ENCODE results near the gene CLIP3. TPM values are rescaled to one million over a fixed set of nuclear protein-coding genes. Genes with fewer than 3 reads are reported as not detected.

Gene CLIP3
- total RNA-seq, 4 donors from 2014 or later, result 2.1 to 42.3 (median 4.8) TPM

- no peak for DNase-seq (ENCODE audit: low spot score in 2 of 2)
- 43% methylated on average over 5 of the region's 5 CpGs for WGBS, 2 donors
- no peak for TF ChIP-seq POLR2A (IDR thresholded peaks at IDR 0.05)
- TF ChIP-seq CTCF (IDR thresholded peaks at IDR 0.05), result no peak
- intact Hi-C loops (cut with DNase I; ENCODE audit: low total_unique reads), result no loop called here
- H3K4me3 ChIP-seq (ENCODE audit: low read depth, poor library complexity, severe bottlenecking), result no peak overlapping the region
Observed at GRCh38 chr19:35978271-35978670, 54.4 kb downstream of the CLIP3 start.

GRCh38 chr19:35977446-35978222 is 55.0 kb downstream of the CLIP3 start:
- DNase-seq (ENCODE audit: low spot score in 2 of 2), result no peak
- intact Hi-C loops (cut with DNase I; ENCODE audit: low total_unique reads), result no loop called here
- TF ChIP-seq POLR2A (IDR thresholded peaks at IDR 0.05) (no peak), CTCF (IDR thresholded peaks at IDR 0.05) (no peak)
- WGBS, 2 donors, result 48 to 52% methylated on average over 13 to 14 of the region's 14 CpGs
- H3K4me3 ChIP-seq (ENCODE audit: low read depth, poor library complexity, severe bottlenecking), result no peak overlapping the region

GRCh38 chr19:35975608-35976214 is 57.0 kb downstream of the CLIP3 start:
- DNase-seq (ENCODE audit: low spot score in 2 of 2), result no peak
- 21 to 40% methylated on average over 5 of the region's 5 CpGs for WGBS, 2 donors
- TF ChIP-seq POLR2A (IDR thresholded peaks at IDR 0.05) (no peak), CTCF (IDR thresholded peaks at IDR 0.05) (no peak)
- no peak overlapping the region for H3K4me3 ChIP-seq (ENCODE audit: low read depth, poor library complexity, severe bottlenecking)
- intact Hi-C loops (cut with DNase I; ENCODE audit: low total_unique reads), result no loop called here

GRCh38 chr19:35973487-35973886 is 59.2 kb downstream of the CLIP3 start:
- WGBS, 2 donors, result 34 to 35% methylated on average over 8 of the region's 8 CpGs
- DNase-seq (ENCODE audit: low spot score in 2 of 2), result no peak
- intact Hi-C loops (cut with DNase I; ENCODE audit: low total_unique reads), result no loop called here
- no peak for TF ChIP-seq POLR2A (IDR thresholded peaks at IDR 0.05)
- TF ChIP-seq CTCF (IDR thresholded peaks at IDR 0.05), result no peak
- no peak overlapping the region for H3K4me3 ChIP-seq (ENCODE audit: low read depth, poor library complexity, severe bottlenecking)

- no peak for TF ChIP-seq POLR2A (IDR thresholded peaks at IDR 0.05)
- TF ChIP-seq CTCF (IDR thresholded peaks at IDR 0.05), result no peak
- DNase-seq (ENCODE audit: low spot score in 2 of 2), result no peak
- intact Hi-C loops (cut with DNase I; ENCODE audit: low total_unique reads), result no loop called here
- no peak overlapping the region for H3K4me3 ChIP-seq (ENCODE audit: low read depth, poor library complexity, severe bottlenecking)
- WGBS, 2 donors, result 75 to 78% methylated on average over 3 of the region's 3 CpGs
Observed at GRCh38 chr19:35966771-35967170, 65.9 kb downstream of the CLIP3 start.

Other genes with a start within 250 kb of the CLIP3 start
- not detected for gene PRODH2, start 220.0 kb downstream of the CLIP3 start, total RNA-seq
- gene NPHS1, start 180.4 kb downstream of the CLIP3 start, total RNA-seq, result not detected
- under 1 TPM in 1 of 4 donors, not detected in 3; 0.32 TPM for gene KIRREL2, start 176.0 kb downstream of the CLIP3 start, total RNA-seq
- gene APLP1, start 164.3 kb downstream of the CLIP3 start, total RNA-seq, result 1 to 10 TPM; 1.6 to 5.6 (median 2.3) TPM
- gene NFKBID, start 132.3 kb downstream of the CLIP3 start, total RNA-seq, result 100 to 1,000 TPM in 1 of 4 donors, 10 to 100 TPM in 1, 1 to 10 TPM in 2; 5.9 to 476 (median 25.8) TPM
- gene HCST, start 130.3 kb downstream of the CLIP3 start, total RNA-seq, result 1 to 10 TPM in 2 of 4 donors, under 1 TPM in 1, not detected in 1; 0.79 to 8.4 (median 4.4) TPM
- 10 to 100 TPM; 25.7 to 29.9 (median 28.4) TPM for gene TYROBP, start 124.6 kb downstream of the CLIP3 start, total RNA-seq
- 10 to 100 TPM in 3 of 4 donors, 1 to 10 TPM in 1; 6.8 to 17.9 (median 11.4) TPM for gene LRFN3, start 96.5 kb downstream of the CLIP3 start, total RNA-seq
- gene SDHAF1, start 37.7 kb downstream of the CLIP3 start, total RNA-seq, result 10 to 100 TPM; 51.6 to 83.8 (median 64.4) TPM
- gene SYNE4, start 24.1 kb downstream of the CLIP3 start, total RNA-seq, result 1 to 10 TPM in 2 of 4 donors, under 1 TPM in 1, not detected in 1; 0.89 to 5.8 (median 1.8) TPM
- 10 to 100 TPM; 11.9 to 37.9 (median 25.0) TPM for gene ALKBH6, start 18.7 kb downstream of the CLIP3 start, total RNA-seq
- 10 to 100 TPM in 1 of 4 donors, 1 to 10 TPM in 3; 9.1 to 27.4 (median 9.5) TPM for gene THAP8, start 21.4 kb upstream of the CLIP3 start, total RNA-seq
- gene WDR62, start 22.0 kb upstream of the CLIP3 start, total RNA-seq, result 1 to 10 TPM; 1.3 to 3.0 (median 2.3) TPM
- not detected for gene OVOL3, start 78.3 kb upstream of the CLIP3 start, total RNA-seq
- gene POLR2I, start 82.0 kb upstream of the CLIP3 start, total RNA-seq, result 10 to 100 TPM; 32.0 to 74.8 (median 57.5) TPM
- 100 to 1,000 TPM in 2 of 4 donors, 10 to 100 TPM in 2; 60.8 to 113 (median 94.5) TPM for gene TBCB, start 82.6 kb upstream of the CLIP3 start, total RNA-seq
- 100 to 1,000 TPM in 1 of 4 donors, 10 to 100 TPM in 3; 33.3 to 125 (median 83.2) TPM for gene CAPNS1, start 107.2 kb upstream of the CLIP3 start, total RNA-seq
- gene COX7A1, start 119.6 kb upstream of the CLIP3 start, total RNA-seq, result 10 to 100 TPM in 1 of 4 donors, 1 to 10 TPM in 3; 1.1 to 12.9 (median 6.3) TPM
- gene ZNF565, start 181.8 kb upstream of the CLIP3 start, total RNA-seq, result 1 to 10 TPM; 1.4 to 4.5 (median 3.7) TPM
- 10 to 100 TPM; 55.8 to 78.6 (median 66.5) TPM for gene ZNF146, start 182.2 kb upstream of the CLIP3 start, total RNA-seq